ENCODE results near the gene LEKR1.

DNA sequence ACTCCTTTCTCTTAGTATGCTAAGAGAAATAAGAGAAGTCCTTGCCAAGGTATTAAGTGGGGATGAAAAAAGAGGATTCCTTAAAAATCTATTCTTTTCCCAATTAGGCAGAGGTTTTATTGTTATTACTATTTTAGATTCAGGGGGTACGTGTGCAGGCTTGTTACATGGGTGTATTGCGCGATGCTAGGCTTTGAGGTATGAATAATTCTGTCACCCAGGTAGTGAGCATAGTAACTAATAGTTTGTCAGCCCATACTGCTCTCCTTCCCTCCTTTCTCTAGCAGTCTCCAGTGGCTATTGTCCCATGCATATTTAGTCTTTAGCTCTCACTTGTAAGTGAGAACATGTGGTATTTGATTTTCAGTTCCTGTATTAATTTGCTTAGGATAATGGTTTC, 83.9 kb downstream of the LEKR1 start:
- no peak for TF ChIP-seq CTCF (IDR thresholded peaks at IDR 0.05; ENCODE audit: borderline replicate concordance, extremely low read depth, low read length, poor library complexity, severe bottlenecking)
- no peak for TF ChIP-seq EZH2 (IDR thresholded peaks at IDR 0.05; ENCODE audit: borderline replicate concordance, low read depth, low read length, severe bottlenecking)

Data from DND-41 (cell line).